Glomerular endothelial cell (primary cell): ENCODE results near the gene ZMAT5. TPM values are rescaled to one million over a fixed set of nuclear protein-coding genes. Genes with fewer than 3 reads are reported as not detected.

Experiments
- DNase-seq: peaks from one replicate; pipeline ENCODE4 v3.0.0-alpha.2; 2011; ENCODE audit warnings: low read depth, low spot score; ENCODE audit errors: extremely low read depth
- total RNA-seq: library from RNA; depleted of rRNA; stranded (reverse); fragments of >200 nt; gene quantifications from 2 replicates; pipeline ENCODE4 v1.2.3, GENCODE V29; 2015

ZMAT5 gene
- total RNA-seq, 1 donor from 2014 or later: 31.7 TPM

DNA sequence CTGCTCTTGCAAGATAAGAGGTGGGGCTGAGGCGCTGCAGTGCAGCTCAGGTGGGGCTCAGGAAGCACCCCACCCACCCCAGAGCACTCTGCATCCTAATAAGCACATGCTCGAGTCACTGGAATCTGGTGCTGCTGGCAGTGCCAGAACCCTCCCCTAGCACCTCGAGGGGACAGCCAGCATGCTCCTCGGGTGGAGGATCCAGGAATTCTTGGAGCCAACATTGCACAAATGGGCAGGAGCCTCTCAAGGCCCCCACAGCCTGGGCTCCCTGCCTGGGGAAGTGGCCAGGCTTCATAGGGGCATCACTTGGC, 74.5 kb downstream of the ZMAT5 start:
- DNase-seq: no peak

DNA sequence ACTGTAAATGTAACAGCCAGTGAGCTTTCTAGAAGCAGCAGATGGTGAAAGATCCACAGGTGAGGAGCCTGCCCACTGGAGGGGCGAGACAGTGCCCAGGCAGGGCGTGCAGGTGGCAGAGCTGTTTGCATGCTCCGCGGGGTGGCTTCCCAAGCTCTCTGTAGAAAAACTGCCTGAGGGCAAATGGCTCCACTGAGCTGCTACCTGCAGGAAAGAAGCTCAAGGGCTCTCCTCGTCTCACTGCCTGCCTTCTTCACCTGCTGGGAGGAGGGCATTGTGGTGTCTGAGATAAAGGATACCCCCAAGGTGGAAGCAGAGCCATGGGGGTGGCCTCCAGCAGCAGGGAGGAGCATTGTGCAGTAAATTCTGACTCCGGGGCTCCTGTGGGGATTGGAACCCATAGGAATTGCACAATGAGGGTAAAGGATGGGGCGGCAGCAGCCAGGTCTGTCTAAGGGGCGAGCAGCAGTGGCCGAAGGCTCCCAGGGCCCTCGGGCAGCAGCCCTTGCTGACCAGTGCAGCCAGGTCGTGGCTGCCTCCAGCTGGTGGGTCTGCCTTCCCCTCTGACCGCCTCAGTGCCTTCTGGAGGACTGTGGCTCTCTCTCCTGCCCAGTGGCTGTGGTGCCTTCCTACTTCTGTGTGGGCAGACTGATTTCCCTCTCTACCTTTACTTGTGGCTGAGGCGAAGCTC, 75.0 kb downstream of the ZMAT5 start:
- no peak for DNase-seq

DNA sequence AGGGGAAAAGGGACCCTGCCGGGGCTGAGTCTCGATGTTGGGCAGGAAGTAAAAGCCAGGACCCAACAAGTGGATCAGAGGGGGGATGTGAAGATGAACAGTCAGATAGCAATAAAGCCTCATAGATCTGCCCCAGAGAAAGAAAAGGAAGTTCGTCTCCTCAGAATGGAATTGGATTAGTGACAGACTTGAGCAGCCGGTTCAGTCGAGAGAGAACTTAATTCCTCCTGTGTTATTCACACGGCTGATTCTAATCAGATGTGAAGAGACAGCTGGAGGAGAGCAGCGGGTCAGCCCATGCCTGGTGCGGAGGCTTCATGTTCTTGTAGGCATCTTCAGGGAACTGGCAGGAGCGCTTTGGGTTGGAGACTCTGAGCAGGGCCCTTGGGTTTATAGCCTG, 76.3 kb downstream of the ZMAT5 start:
- DNase-seq: no peak

DNA sequence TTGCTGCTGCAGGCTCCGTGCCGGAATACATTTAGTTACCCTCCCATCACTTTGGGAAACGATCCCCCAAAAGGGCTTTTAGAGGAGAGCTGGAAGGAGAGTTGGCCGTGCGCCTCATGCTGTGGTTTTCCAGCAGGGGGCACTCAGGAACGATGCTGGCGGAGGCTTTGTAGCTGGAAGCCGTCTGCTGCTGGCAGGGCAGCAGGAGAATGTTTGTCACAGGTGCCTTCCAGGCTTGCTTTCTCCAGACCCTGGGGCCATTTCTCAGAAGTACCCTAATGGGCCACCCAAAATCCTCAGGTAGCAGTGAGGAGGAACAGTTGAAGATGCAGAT, 77.0 kb downstream of the ZMAT5 start:
- no peak for DNase-seq

DNA sequence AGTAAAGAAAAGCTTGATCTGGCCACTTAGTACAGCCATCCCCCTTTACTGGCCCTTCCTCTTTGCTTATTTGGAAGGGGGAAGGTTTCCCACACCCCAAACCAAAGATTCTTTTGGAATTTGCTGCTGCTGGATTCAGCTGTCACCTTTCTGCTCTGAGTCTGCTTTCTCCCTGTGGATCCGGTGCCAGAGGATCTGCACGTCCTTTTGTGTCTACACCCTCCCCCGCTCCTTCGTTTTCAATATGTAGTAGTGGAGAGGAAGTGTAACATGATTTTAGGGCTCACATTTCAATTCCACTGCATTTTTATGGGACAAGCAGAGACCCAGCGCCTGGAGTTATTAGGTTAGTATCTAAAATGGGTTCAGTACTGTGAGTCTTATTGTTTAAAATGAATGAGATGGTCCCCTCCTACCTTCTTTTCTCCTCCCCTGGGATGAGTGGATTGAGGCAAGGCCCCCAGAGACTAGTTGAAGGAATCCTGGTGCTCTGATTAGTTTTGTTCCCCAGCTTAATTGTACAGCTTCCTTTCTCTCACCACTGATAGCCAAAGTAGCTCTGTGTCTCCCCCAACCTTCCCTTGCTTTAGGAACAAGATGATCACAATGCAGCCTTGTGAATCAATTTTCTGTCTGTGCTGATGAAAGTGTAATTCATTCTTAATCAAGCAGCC, 77.5 kb downstream of the ZMAT5 start:
- DNase-seq: no peak

DNA sequence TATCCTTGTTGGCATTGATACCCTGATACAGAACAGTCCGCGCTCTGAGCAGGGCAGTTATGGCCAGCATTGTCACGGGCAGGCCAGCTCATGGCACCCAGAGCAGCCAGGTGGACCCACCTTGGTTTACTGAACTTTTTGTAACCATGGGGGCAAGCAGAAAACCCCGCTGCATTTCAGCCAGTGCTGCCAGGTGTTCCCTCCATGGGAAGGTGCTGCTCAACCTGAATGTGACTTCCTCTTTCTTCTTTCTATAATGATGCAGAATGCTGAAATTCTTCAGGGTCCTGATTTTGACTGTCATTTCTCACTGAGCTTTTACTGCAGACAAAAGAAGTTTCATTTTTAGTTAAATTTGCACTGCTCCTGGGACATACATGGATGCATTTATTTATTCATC, 82.6 kb downstream of the ZMAT5 start:
- DNase-seq: no peak

DNA sequence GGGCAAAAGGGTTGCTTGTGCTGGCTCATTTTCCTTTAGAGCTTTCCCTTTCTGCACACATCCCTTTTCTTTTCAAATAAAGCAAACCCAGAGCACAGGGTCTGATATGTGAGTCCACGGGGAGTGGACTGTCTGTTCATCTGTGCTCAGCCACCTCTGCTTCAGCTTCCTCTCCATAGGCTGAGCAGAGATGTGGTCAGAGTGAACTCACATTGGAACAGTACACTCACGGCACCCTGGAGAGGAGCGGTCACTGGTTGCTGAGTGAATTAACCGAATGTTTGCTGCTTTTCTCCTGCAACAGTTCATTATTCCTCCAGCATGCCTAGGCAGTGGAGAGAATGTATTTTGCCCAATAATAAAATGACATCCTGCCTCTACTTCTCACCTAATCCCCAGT, 83.3 kb downstream of the ZMAT5 start:
- no peak for DNase-seq

Other genes with a start within 250 kb of the ZMAT5 start
- gene THOC5, start 213.2 kb downstream of the ZMAT5 start, total RNA-seq: 41.0 and 50.9 TPM in 2 replicates
- 46.4 and 72.0 TPM in 2 replicates for gene NIPSNAP1, start 185.9 kb downstream of the ZMAT5 start, total RNA-seq
- gene NF2, start 163.4 kb downstream of the ZMAT5 start, total RNA-seq: 99.5 and 129 TPM in 2 replicates
- gene CABP7, start 47.0 kb downstream of the ZMAT5 start, total RNA-seq: not detected in 2 replicates
- 59.7 and 78.4 TPM in 2 replicates for gene UQCR10, start 362 bp upstream of the ZMAT5 start, total RNA-seq
- gene ASCC2, start 71.3 kb upstream of the ZMAT5 start, total RNA-seq: 40.3 and 57.2 TPM in 2 replicates
- 22.2 and 25.5 TPM in 2 replicates for gene MTMR3, start 116.2 kb upstream of the ZMAT5 start, total RNA-seq